Right lung (tissue), 5 donors: ENCODE results near the gene LSP1. TPM values are rescaled to one million over a fixed set of nuclear protein-coding genes. Genes with fewer than 3 reads are reported as not detected.

Source experiments
- DNase-seq, 2 donors: peaks; one replicate each; pipeline ENCODE4 v3.0.0-alpha.2; 2013
- polyA plus RNA-seq, 5 donors: library from polyadenylated mRNA; unstranded; fragments of 120-200 nt; gene quantifications; one replicate each; pipeline versions ENCODE4 v1.2.1 to v1.2.3, GENCODE V29; 2013; ENCODE audit warnings: inconsistent platforms in 1 of 5, low replicate concordance in 1 of 5; ENCODE audit not compliant: insufficient read length in 5 of 5, insufficient read depth in 1 of 5

The LSP1 gene
- polyA plus RNA-seq, 5 donors: 5.4 to 9.9 (median 7.6) TPM

- no peak for DNase-seq
Measured at GRCh38 chr11:1847006-1847735, 5.7 kb upstream of the LSP1 start.

GRCh38 chr11:1847926-1848639, 4.8 kb upstream of the LSP1 start:
- DNase-seq: no peak

- no peak for DNase-seq
Measured at GRCh38 chr11:1848640-1849430, 4.0 kb upstream of the LSP1 start.

- no peak for DNase-seq
Measured at GRCh38 chr11:1851468-1852180, 1.3 kb upstream of the LSP1 start.

- no peak for DNase-seq
Measured at GRCh38 chr11:1852271-1852876, 510 bp upstream of the LSP1 start.

- DNase-seq: no peak
Measured at GRCh38 chr11:1853376-1854131, 670 bp downstream of the LSP1 start.

- DNase-seq: no peak
Measured at GRCh38 chr11:1854132-1854948, 1.5 kb downstream of the LSP1 start.

- DNase-seq: no peak
Measured at GRCh38 chr11:1854949-1855885, 2.3 kb downstream of the LSP1 start.

GRCh38 chr11:1855886-1856265, 3.0 kb downstream of the LSP1 start:
- DNase-seq: no peak

GRCh38 chr11:1856306-1857005, 3.6 kb downstream of the LSP1 start:
- no peak for DNase-seq

- DNase-seq: no peak
Measured at GRCh38 chr11:1857064-1857463, 4.2 kb downstream of the LSP1 start.

GRCh38 chr11:1858154-1858553, 5.3 kb downstream of the LSP1 start:
- no peak for DNase-seq

GRCh38 chr11:1858576-1858975, 5.7 kb downstream of the LSP1 start:
- no peak for DNase-seq

GRCh38 chr11:1859004-1859403, 6.1 kb downstream of the LSP1 start:
- DNase-seq: no peak

GRCh38 chr11:1860108-1860507, 7.2 kb downstream of the LSP1 start:
- no peak for DNase-seq

- no peak for DNase-seq
Measured at GRCh38 chr11:1861435-1862411, 8.8 kb downstream of the LSP1 start.
